GM12875 (cell line): Measurements from ENCODE around the gene TMPRSS11F.

Experiments used
- H3K4me3 ChIP-seq: one replicate; pipeline ENCODE4 v1.5.1; 2011; ENCODE audit warnings: low read depth, low read length, control low read depth
- TF ChIP-seq, protein P1 (sequence below): IDR thresholded peaks from 2 replicates; pipeline ENCODE4 v1.5.1; 2011; ENCODE audit warnings: low read depth, mild to moderate bottlenecking, control low read depth, inconsistent platforms, low read length, moderate library complexity, borderline replicate concordance; ENCODE audit not compliant: insufficient read depth

Gene TMPRSS11F

GRCh38 chr4:68163754-68164153, 34.1 kb upstream of the TMPRSS11F start:
- TF ChIP-seq, protein P1, sequence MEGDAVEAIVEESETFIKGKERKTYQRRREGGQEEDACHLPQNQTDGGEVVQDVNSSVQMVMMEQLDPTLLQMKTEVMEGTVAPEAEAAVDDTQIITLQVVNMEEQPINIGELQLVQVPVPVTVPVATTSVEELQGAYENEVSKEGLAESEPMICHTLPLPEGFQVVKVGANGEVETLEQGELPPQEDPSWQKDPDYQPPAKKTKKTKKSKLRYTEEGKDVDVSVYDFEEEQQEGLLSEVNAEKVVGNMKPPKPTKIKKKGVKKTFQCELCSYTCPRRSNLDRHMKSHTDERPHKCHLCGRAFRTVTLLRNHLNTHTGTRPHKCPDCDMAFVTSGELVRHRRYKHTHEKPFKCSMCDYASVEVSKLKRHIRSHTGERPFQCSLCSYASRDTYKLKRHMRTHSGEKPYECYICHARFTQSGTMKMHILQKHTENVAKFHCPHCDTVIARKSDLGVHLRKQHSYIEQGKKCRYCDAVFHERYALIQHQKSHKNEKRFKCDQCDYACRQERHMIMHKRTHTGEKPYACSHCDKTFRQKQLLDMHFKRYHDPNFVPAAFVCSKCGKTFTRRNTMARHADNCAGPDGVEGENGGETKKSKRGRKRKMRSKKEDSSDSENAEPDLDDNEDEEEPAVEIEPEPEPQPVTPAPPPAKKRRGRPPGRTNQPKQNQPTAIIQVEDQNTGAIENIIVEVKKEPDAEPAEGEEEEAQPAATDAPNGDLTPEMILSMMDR: no peak
- H3K4me3 ChIP-seq: no peak overlapping the region

DNA sequence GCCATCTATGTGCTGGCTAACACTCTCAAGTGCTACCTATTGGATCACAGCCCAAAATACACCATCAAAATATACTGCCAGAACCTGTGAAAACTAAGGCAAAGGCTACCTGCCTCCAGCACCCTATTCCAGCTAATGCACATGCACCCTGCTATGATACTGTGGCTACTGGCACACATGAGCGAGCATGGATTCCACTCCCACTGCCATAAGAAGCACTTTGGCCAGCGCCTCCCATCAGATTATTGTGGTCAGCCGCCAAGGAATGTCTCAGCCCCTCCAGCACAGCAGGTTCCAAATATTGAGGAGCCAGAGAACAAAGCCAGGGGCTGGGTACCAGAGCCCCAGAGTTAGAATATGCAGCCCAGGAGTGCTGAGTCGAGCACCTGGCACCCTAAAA, 32.5 kb upstream of the TMPRSS11F start:
- TF ChIP-seq, protein P1: no peak
- H3K4me3 ChIP-seq: no peak overlapping the region

GRCh38 chr4:68152411-68152810, 22.7 kb upstream of the TMPRSS11F start:
- TF ChIP-seq, protein P1: no peak
- H3K4me3 ChIP-seq: no peak overlapping the region

- H3K4me3 ChIP-seq: no peak overlapping the region
- TF ChIP-seq, protein P1: no peak
Measured at GRCh38 chr4:68148800-68149685, 19.4 kb upstream of the TMPRSS11F start.

DNA sequence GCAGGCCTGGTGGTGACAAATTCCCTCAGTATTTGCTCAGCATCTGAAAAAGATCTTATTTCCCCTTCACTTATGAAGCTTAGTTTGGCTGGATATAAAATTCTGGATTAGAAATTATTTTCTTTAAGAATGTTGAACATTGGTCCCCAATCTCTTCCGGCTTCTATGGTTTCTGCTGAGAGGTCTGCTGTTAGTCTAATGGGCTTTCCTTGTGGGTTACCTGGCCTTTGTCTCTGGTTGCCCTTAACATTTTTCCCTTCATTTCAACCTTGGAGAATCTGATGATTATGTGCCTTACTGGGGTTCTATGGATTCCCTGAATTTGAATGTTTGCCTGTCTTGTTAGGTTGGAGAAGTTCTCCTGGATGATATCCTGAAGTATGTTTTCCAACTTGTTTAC, 17.4 kb upstream of the TMPRSS11F start:
- TF ChIP-seq, protein P1: no peak
- no peak overlapping the region for H3K4me3 ChIP-seq

GRCh38 chr4:68145261-68145660, 15.6 kb upstream of the TMPRSS11F start:
- TF ChIP-seq, protein P1: no peak
- no peak overlapping the region for H3K4me3 ChIP-seq

GRCh38 chr4:68141852-68142251, 12.2 kb upstream of the TMPRSS11F start:
- no peak overlapping the region for H3K4me3 ChIP-seq
- TF ChIP-seq, protein P1: no peak
